Panc1 (cell line): ENCODE measurements around the gene ENKD1. TPM values are rescaled to one million over a fixed set of nuclear protein-coding genes. Genes with fewer than 3 reads are reported as not detected.

Experiments used
- ATAC-seq: fragments of 200-7000 bp; cut with Tn5 transposase; 2 replicates; pipeline ENCODE4 v1.9.1; 2020; ENCODE audit warnings: mild to moderate bottlenecking, moderate library complexity
- BruUV-seq: library from RNA; stranded (reverse); fragments of 400-500 nt; replicated peaks from 2 replicates; lab custom pipeline; 2021; lab: Mats Ljungman, UMichigan
- CTCF ChIA-PET: fragments of 300-600 bp; sonication (Branson Sonifier 250); formaldehyde crosslinking; loops from one replicate; lab custom pipeline; 2022; ENCODE audit warnings: antibody characterized with exemption; lab: Charles Lee
- POLR2A ChIA-PET: fragments of 300-600 bp; sonication (Branson Sonifier 250); formaldehyde crosslinking; loops from one replicate; lab custom pipeline; 2022; ENCODE audit warnings: antibody characterized with exemption; lab: Charles Lee
- DNase-seq: peaks from one replicate; pipeline ENCODE4 v3.0.0-alpha.2; 2010; ENCODE audit warnings: low read depth, low spot score
- H3K27ac ChIP-seq: 2 replicates; pipeline ENCODE4 v1.5.1; 2011; ENCODE audit warnings: mild to moderate bottlenecking, low read length, inconsistent platforms
- H3K27me3 ChIP-seq: fragments of 200-500 bp; sonication (Bioruptor generic); 2 replicates; pipeline ENCODE4 v1.6.0; 2014; ENCODE audit warnings: low read length, inconsistent platforms; ENCODE audit not compliant: control insufficient read depth, insufficient read depth
- H3K36me3 ChIP-seq: fragments of 200-500 bp; sonication (Bioruptor generic); 2 replicates; pipeline ENCODE4 v1.5.1; 2014; ENCODE audit warnings: inconsistent platforms, mild to moderate bottlenecking, low read length, moderate library complexity; ENCODE audit not compliant: control insufficient read depth, insufficient read depth
- H3K4me1 ChIP-seq: 2 replicates; pipeline ENCODE4 v1.5.1; 2011; ENCODE audit warnings: inconsistent platforms, mild to moderate bottlenecking, low read length, moderate library complexity; ENCODE audit not compliant: control insufficient read depth, insufficient read depth
- H3K4me3 ChIP-seq, 2 experiments: 2 replicates each; pipeline ENCODE4 v1.5.1; 2011 to 2012; ENCODE audit warnings: low read depth in 2 of 2, low read length in 2 of 2, mild to moderate bottlenecking in 2 of 2, inconsistent platforms in 1 of 2, moderate library complexity in 1 of 2
- H3K9me3 ChIP-seq: fragments of 200-500 bp; sonication (Bioruptor generic); 2 replicates; pipeline ENCODE4 v1.5.1; 2014; ENCODE audit warnings: low read depth, mild to moderate bottlenecking, inconsistent platforms, low read length, moderate library complexity; ENCODE audit not compliant: control insufficient read depth, insufficient read depth
- CTCF ChIP-seq: fragments of 450-650 bp; IDR thresholded peaks from 2 replicates; pipeline ENCODE4 v1.5.1; 2017; ENCODE audit warnings: mild to moderate bottlenecking
- POLR2AphosphoS5 ChIP-seq: IDR thresholded peaks from 2 replicates; pipeline ENCODE4 v1.6.1; 2012; ENCODE audit warnings: mild to moderate bottlenecking, low read depth, low read length, moderate library complexity
- REST ChIP-seq, 2 experiments: IDR thresholded peaks; 2 replicates each; pipeline ENCODE4 v1.6.1; 2011 to 2012; ENCODE audit warnings: low read depth in 2 of 2, control low read depth in 1 of 2, low read length in 1 of 2, mild to moderate bottlenecking in 1 of 2, moderate library complexity in 1 of 2; ENCODE audit not compliant: insufficient read depth in 1 of 2
- TCF7L2 ChIP-seq: IDR thresholded peaks from 2 replicates; pipeline ENCODE4 v1.6.1; 2011; ENCODE audit warnings: mild to moderate bottlenecking, low read depth, low read length, inconsistent platforms
- in situ Hi-C: cut with HindIII; loops from 2 replicates; pipeline ENCODE4 v1.10.0; 2016; ENCODE audit warnings: low sequenced_read_pairs, low pct_unique_long_range_greater_than_20kb
- intact Hi-C: fragments of 100-400 bp; cut with micrococcal nuclease; formaldehyde crosslinking; loops from one replicate; pipeline ENCODE4 v1.10.0; 2022; ENCODE audit not compliant: unreplicated experiment
- total RNA-seq: library from RNA; stranded (reverse); gene quantifications from one replicate; pipeline ENCODE4 v1.2.1, GENCODE V29; 2021; ENCODE audit not compliant: unreplicated experiment

The ENKD1 gene
- total RNA-seq, 1 experiment from 2014 or later = 14.6 TPM

- in situ Hi-C loops = no loop called here
- H3K36me3 ChIP-seq = no peaks in the 10 kb centered on the region
- POLR2A ChIA-PET = no interaction called here
Observed at GRCh38 chr16:67683767-67684166, 17.2 kb upstream of the ENKD1 start.

More at GRCh38 chr16:67683767-67684166, 17.2 kb upstream of the ENKD1 start:
- intact Hi-C loops = no loop called here
- no peak overlapping the region for H3K27ac ChIP-seq
- no peak for ATAC-seq
- H3K4me3 ChIP-seq = no peak overlapping the region
- no peak for DNase-seq
- BruUV-seq = no TSS peak
- CTCF ChIA-PET = no interaction called here
- H3K4me1 ChIP-seq = no peaks in the 10 kb centered on the region
- H3K9me3 ChIP-seq = no peaks in the 10 kb centered on the region
- TF ChIP-seq REST (IDR thresholded peaks at IDR 0.05; ENCODE audit: insufficient read depth in 1 of 2, low read depth in 2 of 2, low read length in 1 of 2) (no peak), TCF7L2 (no peak), POLR2AphosphoS5 (no peak), CTCF (no peak)
- no peaks in the 10 kb centered on the region for H3K27me3 ChIP-seq
